SU-DHL-6 (cell line): ENCODE data around the gene TRAF2.

Source experiments
- H2AFZ ChIP-seq: fragments of 200-600 bp; sonication (generic); 2 replicates; pipeline ENCODE4 v1.6.1; 2014; ENCODE audit warnings: low read depth, mild to moderate bottlenecking, moderate library complexity, mixed read lengths, antibody characterized with exemption, low read length; ENCODE audit not compliant: severe bottlenecking
- H3F3A ChIP-seq: fragments of 200-600 bp; shearing (Covaris generic); 2 replicates; pipeline ENCODE4 v1.6.0; 2016; ENCODE audit warnings: antibody characterized with exemption, mild to moderate bottlenecking; ENCODE audit not compliant: insufficient read depth
- H3K27ac ChIP-seq: fragments of 200-600 bp; sonication (generic); 2 replicates; pipeline ENCODE4 v1.5.1; 2016; ENCODE audit warnings: low read depth, mild to moderate bottlenecking, low read length, moderate library complexity, mixed read lengths
- H3K27me3 ChIP-seq: fragments of 200-600 bp; sonication (generic), shearing (Covaris generic); 2 replicates; pipeline ENCODE4 v1.6.0; 2014; ENCODE audit warnings: mild to moderate bottlenecking, low read length
- H3K36me3 ChIP-seq: fragments of 200-600 bp; sonication (generic); 2 replicates; pipeline ENCODE4 v1.6.1; 2014; ENCODE audit warnings: mild to moderate bottlenecking, low read length, mixed read lengths
- H3K4me2 ChIP-seq: fragments of 300-600, 200-600 bp; shearing (Covaris generic), sonication (generic); 2 replicates; pipeline ENCODE4 v1.6.0; 2014; ENCODE audit warnings: low read length, low read depth, mild to moderate bottlenecking; ENCODE audit not compliant: poor library complexity, severe bottlenecking
- H3K4me3 ChIP-seq: fragments of 200-600 bp; sonication (generic); 2 replicates; pipeline ENCODE4 v1.5.1; 2014; ENCODE audit warnings: antibody characterized with exemption, low read length, mild to moderate bottlenecking, mixed read lengths; ENCODE audit not compliant: insufficient read depth, poor library complexity, severe bottlenecking
- H3K79me2 ChIP-seq: fragments of 200-600 bp; sonication (generic); 2 replicates; pipeline ENCODE4 v1.6.1; 2014; ENCODE audit warnings: mild to moderate bottlenecking, low read length, moderate library complexity; ENCODE audit not compliant: insufficient read depth
- H3K9ac ChIP-seq: fragments of 200-600 bp; sonication (generic); 2 replicates; pipeline ENCODE4 v1.7.0; 2014; ENCODE audit warnings: mild to moderate bottlenecking, low read length
- H3K9me2 ChIP-seq: fragments of 200-600 bp; sonication (generic); replicated peaks from 2 replicates; pipeline ENCODE4 v1.6.1; 2014; ENCODE audit warnings: low read length; ENCODE audit not compliant: insufficient read depth
- H3K9me3 ChIP-seq: fragments of 200-600 bp; sonication (generic); 2 replicates; pipeline ENCODE4 v1.6.1; 2014; ENCODE audit warnings: low read length, mixed read lengths; ENCODE audit not compliant: insufficient read depth
- H4K20me1 ChIP-seq: fragments of 200-600 bp; sonication (generic); 2 replicates; pipeline ENCODE4 v1.6.1; 2014; ENCODE audit warnings: low read depth, mild to moderate bottlenecking, antibody characterized with exemption, low read length, moderate library complexity, mixed read lengths
- CTCF ChIP-seq: fragments of 200-600 bp; sonication (generic); IDR thresholded peaks from one replicate; pipeline ENCODE4 v1.5.1; 2017; ENCODE audit warnings: antibody characterized with exemption, mild to moderate bottlenecking, low read length, moderate library complexity; ENCODE audit not compliant: insufficient read depth, poor library complexity, severe bottlenecking
- EZH2phosphoT487 ChIP-seq: fragments of 200-600 bp; sonication (generic), shearing (Covaris generic); conservative IDR thresholded peaks from 2 replicates; pipeline ENCODE4 v1.6.1; 2018; ENCODE audit warnings: mild to moderate bottlenecking, antibody characterized with exemption, low read length, moderate library complexity, mixed read lengths

Gene TRAF2

GRCh38 chr9:136955202-136955942 is 69.1 kb downstream of the TRAF2 start:
- Histone ChIP-seq H3K9ac (no peak overlapping the region), H3K27ac (no peak overlapping the region)

GRCh38 chr9:136955943-136956335 is 69.6 kb downstream of the TRAF2 start:
- H3K27ac ChIP-seq: no peak overlapping the region
- no peaks in the 10 kb centered on the region for H3K27me3 ChIP-seq
- H4K20me1 ChIP-seq: no peaks in the 10 kb centered on the region
- H3K79me2 ChIP-seq: no peaks in the 10 kb centered on the region
- H2AFZ ChIP-seq: no peak overlapping the region
- no peak overlapping the region for H3K4me3 ChIP-seq
- H3K4me2 ChIP-seq: no peak overlapping the region
- H3K9ac ChIP-seq: no peak overlapping the region
- no peaks in the 10 kb centered on the region for H3K9me3 ChIP-seq
- H3F3A ChIP-seq: no peaks in the 10 kb centered on the region
- no peak for TF ChIP-seq EZH2phosphoT487
- no peak for TF ChIP-seq CTCF
- H3K9me2 ChIP-seq: no peaks in the 10 kb centered on the region
- H3K36me3 ChIP-seq: no peaks in the 10 kb centered on the region

More at GRCh38 chr9:136955202-136955942, 69.1 kb downstream of the TRAF2 start:
- Histone ChIP-seq H3K4me3 (no peak overlapping the region), H3K9me3 (no peaks in the 10 kb centered on the region), H3K9me2 (no peaks in the 10 kb centered on the region), H2AFZ (no peak overlapping the region), H3K4me2 (no peak overlapping the region), H3K27me3 (no peaks in the 10 kb centered on the region), H4K20me1 (no peaks in the 10 kb centered on the region), H3K79me2 (no peaks in the 10 kb centered on the region), H3F3A (no peaks in the 10 kb centered on the region), H3K36me3 (no peaks in the 10 kb centered on the region)
- TF ChIP-seq CTCF (no peak), EZH2phosphoT487 (no peak)

GRCh38 chr9:136956604-136957003 is 70.3 kb downstream of the TRAF2 start:
- H2AFZ ChIP-seq: no peak overlapping the region

More at GRCh38 chr9:136956604-136957003, 70.3 kb downstream of the TRAF2 start:
- H3K4me2 ChIP-seq: no peak overlapping the region
- no peaks in the 10 kb centered on the region for H3K9me2 ChIP-seq
- no peak overlapping the region for H3K9ac ChIP-seq
- H3K27ac ChIP-seq: no peak overlapping the region
- H3K36me3 ChIP-seq: no peaks in the 10 kb centered on the region
- H3K27me3 ChIP-seq: no peaks in the 10 kb centered on the region
- H3K79me2 ChIP-seq: no peaks in the 10 kb centered on the region
- H3K4me3 ChIP-seq: no peak overlapping the region
- no peaks in the 10 kb centered on the region for H3F3A ChIP-seq
- H4K20me1 ChIP-seq: no peaks in the 10 kb centered on the region
- TF ChIP-seq EZH2phosphoT487: no peak
- TF ChIP-seq CTCF: no peak
- H3K9me3 ChIP-seq: no peaks in the 10 kb centered on the region
